MM.1S (cell line): Measurements from ENCODE around the gene MSI2.

Experiments used
- EZH2 ChIP-seq: fragments of 300-600 bp; sonication (generic); optimal IDR thresholded peaks from 2 replicates; pipeline ENCODE3; 2017; ENCODE audit warnings: low read depth, mild to moderate bottlenecking, antibody characterized with exemption, low read length, mixed read lengths
- TF ChIP-seq, protein P1 (sequence below): fragments of 300-600 bp; sonication (generic); IDR thresholded peaks from 2 replicates; pipeline ENCODE4 v1.5.1; 2016; ENCODE audit warnings: antibody characterized with exemption, low read length, mixed read lengths

GRCh38 chr17:57443781-57444180, 187.5 kb downstream of the MSI2 start:
- TF ChIP-seq, protein P1, sequence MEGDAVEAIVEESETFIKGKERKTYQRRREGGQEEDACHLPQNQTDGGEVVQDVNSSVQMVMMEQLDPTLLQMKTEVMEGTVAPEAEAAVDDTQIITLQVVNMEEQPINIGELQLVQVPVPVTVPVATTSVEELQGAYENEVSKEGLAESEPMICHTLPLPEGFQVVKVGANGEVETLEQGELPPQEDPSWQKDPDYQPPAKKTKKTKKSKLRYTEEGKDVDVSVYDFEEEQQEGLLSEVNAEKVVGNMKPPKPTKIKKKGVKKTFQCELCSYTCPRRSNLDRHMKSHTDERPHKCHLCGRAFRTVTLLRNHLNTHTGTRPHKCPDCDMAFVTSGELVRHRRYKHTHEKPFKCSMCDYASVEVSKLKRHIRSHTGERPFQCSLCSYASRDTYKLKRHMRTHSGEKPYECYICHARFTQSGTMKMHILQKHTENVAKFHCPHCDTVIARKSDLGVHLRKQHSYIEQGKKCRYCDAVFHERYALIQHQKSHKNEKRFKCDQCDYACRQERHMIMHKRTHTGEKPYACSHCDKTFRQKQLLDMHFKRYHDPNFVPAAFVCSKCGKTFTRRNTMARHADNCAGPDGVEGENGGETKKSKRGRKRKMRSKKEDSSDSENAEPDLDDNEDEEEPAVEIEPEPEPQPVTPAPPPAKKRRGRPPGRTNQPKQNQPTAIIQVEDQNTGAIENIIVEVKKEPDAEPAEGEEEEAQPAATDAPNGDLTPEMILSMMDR: no peak
- no peak for TF ChIP-seq EZH2
